ENCODE results near the gene PDE2A.

Gene PDE2A

GRCh38 chr11:72586321-72587090, 87.7 kb downstream of the PDE2A start:
- no peak for TF ChIP-seq CTCF (IDR thresholded peaks at IDR 0.05; ENCODE audit: insufficient read depth, missing control alignments)
- DNase-seq (ENCODE audit: insufficient read length, low spot score) (no peak), FAIRE-seq (no peak)

- FAIRE-seq, result no peak
- DNase-seq (ENCODE audit: insufficient read length, low spot score), result peak; percentile 90
Measured at GRCh38 chr11:72585762-72586311, 88.4 kb downstream of the PDE2A start.

GRCh38 chr11:72584939-72585597, 89.2 kb downstream of the PDE2A start:
- no peak for TF ChIP-seq CTCF (IDR thresholded peaks at IDR 0.05; ENCODE audit: insufficient read depth, missing control alignments)
- DNase-seq (ENCODE audit: insufficient read length, low spot score) (no peak), FAIRE-seq (no peak)

More at GRCh38 chr11:72585762-72586311, 88.4 kb downstream of the PDE2A start:
- peak; percentile 73 for TF ChIP-seq CTCF (IDR thresholded peaks at IDR 0.05; ENCODE audit: insufficient read depth, missing control alignments)

- DNase-seq (ENCODE audit: insufficient read length, low spot score), result no peak
- no peak for TF ChIP-seq CTCF (IDR thresholded peaks at IDR 0.05; ENCODE audit: insufficient read depth, missing control alignments)
- FAIRE-seq, result no peak
Measured at GRCh38 chr11:72584293-72584938, 89.8 kb downstream of the PDE2A start.

- DNase-seq (ENCODE audit: insufficient read length, low spot score) (no peak), FAIRE-seq (no peak)
- no peak for TF ChIP-seq CTCF (IDR thresholded peaks at IDR 0.05; ENCODE audit: insufficient read depth, missing control alignments)
Measured at GRCh38 chr11:72583616-72584292, 90.5 kb downstream of the PDE2A start.

- DNase-seq (ENCODE audit: insufficient read length, low spot score) (no peak), FAIRE-seq (no peak)
- TF ChIP-seq CTCF (IDR thresholded peaks at IDR 0.05; ENCODE audit: insufficient read depth, missing control alignments), result no peak
Measured at GRCh38 chr11:72583177-72583553, 91.1 kb downstream of the PDE2A start.

Measured in D721Med (cell line).